HG03460 (cell line): ENCODE measurements around the gene ADAM8.

Experiments used
- ATAC-seq: cut with Tn5 transposase; IDR thresholded peaks from one replicate; pipeline ENCODE4 v1.9.1; 2021; ENCODE audit not compliant: unreplicated experiment

Gene ADAM8

GRCh38 chr10:133251388-133252222 lies 25.1 kb downstream of the ADAM8 start:
- no peak for ATAC-seq

DNA sequence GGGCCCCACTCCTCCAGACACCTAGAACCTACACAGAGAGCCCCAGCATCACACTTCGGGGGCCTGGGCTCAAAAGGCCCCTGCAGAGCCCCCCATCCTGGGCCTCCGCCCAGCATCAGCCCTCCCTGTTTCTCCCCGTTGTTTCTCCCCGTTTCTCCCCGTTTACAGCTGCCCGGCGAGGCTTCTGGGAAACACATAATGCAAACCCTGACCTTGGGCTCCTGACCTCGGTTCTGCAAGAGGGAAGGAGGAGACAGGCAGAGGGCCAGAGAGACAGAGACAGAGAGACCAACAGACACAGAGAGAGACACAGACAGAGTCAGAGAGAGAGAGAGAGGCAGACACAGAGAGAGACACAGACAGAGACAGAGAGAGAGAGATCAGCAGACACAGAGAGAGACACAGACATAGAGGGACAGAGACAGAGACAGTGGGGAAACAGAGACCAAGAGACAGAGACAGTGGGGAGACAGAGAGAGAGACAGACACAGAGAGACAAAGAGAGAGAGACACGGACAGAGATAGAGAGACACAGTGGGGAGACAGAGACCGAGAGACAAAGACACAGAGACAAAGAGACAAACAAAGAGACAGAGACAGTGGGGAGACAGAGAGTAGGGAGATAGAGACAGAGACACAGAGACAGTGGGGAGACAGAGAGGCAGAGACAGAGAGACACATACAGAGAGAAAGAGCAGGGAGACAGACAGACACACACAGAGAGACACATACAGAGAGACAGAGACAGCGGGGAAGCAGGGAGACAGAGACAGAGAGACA lies 26.5 kb downstream of the ADAM8 start:
- no peak for ATAC-seq

DNA sequence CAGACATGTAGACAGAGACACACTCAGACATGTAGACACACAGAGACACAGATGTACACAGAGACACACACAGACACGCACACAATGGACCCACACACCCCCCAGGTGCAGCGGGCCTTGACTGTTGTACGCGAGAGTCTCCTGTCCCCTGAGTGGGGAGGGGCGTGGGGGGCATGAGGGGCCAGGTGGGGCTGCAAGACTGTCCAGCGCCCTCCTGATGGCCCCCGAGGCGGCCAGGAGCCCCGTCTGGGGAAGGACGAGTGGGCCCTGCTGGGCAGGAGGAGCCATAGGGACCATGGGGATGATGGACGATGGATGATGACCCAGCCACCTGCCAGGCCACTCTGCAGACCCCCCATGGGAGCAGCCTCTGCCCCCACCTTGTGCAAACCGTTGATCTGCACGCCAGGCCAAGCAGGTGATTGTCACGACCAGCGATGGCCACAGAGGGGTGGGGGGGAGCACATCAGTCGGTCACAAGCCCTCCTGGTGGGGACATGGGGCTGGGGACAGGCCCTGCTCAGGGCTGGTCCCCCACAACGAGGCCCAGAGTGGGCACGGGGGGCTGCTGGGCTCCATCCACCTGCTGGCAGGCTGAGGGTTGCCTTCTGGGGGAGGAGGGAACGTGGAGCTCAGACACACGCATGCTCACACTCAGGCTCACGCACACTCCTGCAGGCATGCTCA lies 27.4 kb downstream of the ADAM8 start:
- ATAC-seq, result no peak

- ATAC-seq, result no peak
These were observed 28.3 kb downstream of the ADAM8 start for GRCh38 chr10:133248334-133248715.

DNA sequence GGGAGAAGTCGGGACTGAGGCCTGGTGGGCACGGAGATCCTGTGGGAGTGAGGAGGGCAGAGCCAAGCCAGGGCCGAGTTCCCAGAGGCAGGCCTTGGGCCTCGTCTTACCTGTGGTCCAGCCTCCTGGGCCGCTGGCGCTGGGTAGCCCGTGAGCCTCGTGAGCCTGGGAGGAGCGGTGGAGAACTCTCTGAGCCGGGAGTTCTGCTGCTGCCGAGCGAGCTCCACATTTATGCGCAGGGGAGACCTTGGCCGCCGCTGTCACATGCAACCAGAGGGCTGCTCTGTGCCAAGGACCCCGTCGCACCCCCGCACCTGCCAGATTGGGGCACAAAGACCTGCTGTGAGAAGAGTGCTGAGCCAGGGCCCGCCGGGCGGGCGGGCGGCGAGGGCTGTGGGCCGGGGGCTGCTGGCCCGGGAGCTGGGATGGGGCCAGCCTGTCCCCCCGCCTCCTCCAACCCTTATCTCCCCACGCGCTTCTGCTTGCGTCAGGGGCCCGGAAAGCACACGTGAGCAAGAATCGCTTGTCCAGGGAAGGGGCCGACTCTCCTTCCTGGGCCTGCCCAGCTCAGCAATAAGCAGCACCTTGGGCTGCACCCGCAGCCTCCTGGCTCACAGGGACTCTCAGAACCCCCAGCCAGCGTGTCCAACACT lies 28.9 kb downstream of the ADAM8 start:
- no peak for ATAC-seq

- no peak for ATAC-seq
These were observed 30.4 kb downstream of the ADAM8 start for GRCh38 chr10:133246236-133246626.

- ATAC-seq, result no peak
These were observed 31.0 kb downstream of the ADAM8 start for GRCh38 chr10:133245439-133246235.

DNA sequence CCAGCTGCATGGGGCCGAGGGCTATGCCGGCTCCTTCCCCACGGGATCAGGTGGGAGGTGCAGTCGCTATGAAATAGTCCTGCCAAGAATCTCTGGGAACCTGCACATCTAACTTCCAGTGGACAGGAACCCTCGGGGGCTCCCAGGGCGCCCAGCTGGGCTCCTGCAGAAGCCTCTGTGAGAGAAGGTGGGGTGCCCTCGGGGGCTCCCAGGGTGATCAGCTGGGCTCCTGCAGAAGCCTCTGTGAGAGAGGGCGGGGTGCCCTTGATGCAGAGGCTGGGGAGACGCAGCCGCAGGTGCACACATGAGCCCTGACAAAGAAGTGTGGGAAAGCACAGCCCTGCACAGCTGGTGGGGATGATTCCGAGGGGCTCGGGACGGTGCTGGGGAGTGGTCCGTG lies 33.1 kb downstream of the ADAM8 start:
- ATAC-seq, result no peak

DNA sequence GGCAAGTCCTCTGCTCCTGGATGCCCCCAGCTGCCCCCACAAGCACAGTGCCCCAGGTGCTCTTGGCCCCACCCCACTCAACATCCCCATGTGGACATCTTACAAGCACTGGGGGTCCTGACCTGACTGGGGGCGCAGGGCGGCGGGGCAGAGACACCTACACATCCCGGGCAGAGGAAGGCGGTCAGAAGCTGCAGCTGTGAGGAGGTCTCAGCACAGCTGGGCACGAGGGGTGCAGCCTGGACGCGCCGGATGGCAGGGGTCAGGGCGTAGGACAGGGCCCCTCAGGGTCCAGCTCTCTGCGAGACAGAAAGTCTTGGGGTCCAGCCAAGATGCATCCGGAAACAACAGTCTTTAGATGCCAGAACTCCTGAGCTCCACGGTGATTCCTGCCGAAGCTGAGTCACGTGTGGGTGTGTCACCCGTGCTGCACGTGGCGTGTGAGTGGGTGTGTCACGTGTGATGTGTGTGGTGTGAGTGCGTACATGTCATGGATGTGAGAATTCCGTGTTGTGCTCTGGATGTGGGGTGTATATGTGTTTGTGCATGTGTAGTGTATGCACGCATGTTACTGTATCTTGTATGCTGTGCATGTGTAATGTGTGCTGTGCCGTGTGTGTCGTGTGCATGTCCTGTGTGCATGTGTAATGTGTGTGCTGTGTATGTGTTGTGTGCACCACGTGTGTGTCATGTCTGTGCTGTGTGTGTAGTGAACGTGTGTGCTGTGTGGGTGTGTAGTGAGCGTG lies 33.9 kb downstream of the ADAM8 start:
- no peak for ATAC-seq

DNA sequence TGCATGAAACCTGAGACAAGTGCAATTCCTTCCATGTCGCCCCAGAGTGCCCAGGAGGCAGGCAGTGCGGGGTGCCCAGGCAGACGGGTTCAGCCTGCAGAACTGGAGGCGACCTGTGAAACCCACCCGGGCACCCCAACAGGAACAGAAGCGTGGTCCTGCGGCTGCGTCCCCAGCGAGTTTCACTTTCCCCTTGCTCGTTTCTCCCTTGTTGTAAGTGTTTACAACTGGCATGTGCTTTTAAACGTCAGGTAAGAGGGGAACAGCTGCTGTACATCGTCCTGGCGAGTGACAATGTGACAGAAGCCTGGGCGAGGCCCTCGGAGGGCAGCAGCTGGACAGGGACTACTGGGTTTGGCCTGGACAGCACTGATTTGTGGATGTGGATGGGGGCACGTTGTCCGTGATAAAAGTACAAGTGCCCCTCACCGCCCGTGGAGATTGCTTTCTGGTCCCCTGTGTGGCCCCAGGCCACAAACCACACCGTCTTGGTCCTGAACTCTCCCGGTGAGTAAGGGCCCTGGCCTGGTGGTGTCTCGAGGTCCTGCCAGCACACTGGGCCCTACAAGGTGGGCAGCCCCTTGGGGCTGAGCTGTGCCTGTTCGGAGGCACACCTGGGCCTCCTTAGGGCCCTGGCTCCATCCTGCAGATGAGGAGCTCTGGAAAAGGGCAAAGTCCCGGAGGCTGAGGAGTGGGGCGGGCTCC lies 35.0 kb downstream of the ADAM8 start:
- ATAC-seq, result peak; percentile 44

DNA sequence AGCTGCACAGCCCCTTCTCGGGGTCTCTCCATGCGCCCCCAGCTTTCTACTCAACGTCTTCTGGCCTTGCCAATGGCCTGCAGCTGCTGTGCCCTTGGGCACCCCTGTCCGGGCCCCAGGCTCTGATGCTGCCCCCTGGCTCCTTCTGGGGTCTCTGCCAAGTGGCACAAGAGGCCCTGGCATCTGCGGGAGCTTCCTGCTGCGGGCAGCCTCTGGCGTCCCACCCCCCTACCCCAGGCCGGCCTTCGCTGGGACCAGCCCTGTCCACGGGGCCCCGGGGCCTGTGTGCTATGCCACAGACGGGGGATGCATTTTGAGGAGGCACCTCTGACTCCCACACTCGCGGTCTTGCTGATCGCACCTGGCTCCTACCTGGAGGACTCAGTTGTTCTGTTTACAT lies 36.7 kb downstream of the ADAM8 start:
- no peak for ATAC-seq

DNA sequence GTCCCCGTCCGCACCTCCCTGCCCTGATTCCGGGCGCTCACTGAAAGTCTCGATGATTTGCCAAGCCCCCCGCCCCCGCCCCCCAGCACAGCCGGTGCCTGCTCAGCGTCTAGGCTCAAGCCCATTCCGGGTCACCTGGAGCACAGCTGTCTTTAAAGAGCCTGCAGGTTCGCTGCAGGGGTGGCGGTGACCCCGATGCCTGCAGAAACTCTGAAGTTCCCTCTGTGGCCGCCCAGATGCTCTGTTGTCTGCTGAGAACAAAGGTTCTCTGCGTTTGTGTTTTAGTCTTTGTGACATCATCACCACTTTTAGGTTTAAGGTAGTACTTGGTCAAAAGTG lies 38.2 kb downstream of the ADAM8 start:
- no peak for ATAC-seq

DNA sequence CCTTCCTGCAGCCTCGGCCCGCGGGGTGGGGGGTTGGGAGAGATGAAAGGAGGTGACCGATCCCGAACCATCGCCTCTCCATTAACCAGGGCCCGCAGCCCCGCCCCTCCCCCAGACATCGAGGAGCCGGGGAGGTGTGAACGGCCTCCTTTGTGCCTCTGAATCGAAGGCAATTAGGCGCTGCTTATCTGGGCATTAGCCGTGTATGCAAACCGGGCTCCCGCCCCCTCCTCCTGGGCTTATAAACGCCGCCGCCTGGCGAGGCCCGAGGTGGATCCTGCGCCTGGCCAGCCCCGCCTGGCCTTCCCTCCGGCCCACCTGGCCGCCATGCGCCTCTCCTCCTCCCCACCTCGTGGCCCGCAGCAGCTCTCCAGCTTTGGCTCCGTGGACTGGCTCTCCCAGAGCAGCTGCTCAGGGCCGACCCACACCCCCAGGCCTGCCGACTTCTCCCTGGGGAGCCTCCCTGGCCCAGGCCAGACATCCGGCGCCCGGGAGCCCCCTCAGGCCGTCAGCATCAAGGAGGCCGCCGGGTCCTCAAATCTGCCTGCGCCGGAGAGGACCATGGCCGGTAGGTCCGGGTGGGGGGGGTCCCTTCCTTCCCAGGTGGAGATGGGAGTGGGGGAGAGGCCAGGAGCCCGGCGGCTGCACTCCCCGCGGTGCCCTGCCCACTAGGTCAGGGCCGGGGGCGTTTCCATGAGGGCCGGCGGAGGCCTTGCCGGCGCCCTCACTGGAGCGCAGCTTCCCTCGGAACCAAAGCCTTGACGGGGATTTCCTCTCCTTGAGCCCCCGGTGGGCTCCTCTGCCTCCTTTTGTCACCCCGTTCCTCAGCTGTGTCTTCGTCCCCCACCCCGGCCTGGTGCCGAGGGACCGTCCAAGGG lies 38.8 kb downstream of the ADAM8 start, which contains the start of gene VENTX:
Gene VENTX (plus strand): TSS at position 268 of the 878 bp plus-strand sequence. CDS start 60 bp downstream, at position 328.
- ATAC-seq, result no peak

DNA sequence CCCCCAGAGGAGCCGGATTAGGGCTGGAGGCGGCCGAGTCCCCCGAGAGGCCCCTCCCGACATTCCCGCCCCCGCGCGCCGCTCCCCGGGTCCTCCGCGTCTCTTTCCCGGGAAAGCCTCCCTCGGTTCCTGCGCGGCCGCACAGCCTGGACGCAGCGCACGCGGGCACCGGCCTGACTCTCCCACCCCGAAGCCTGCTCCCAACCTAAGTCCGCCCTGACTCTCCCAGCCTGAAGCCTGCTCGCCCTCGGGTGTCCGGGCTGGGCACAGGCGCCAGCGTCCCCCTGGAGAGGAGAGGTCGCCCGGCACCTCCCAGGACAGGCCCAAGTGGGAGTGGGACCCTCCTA lies 39.5 kb downstream of the ADAM8 start:
- no peak for ATAC-seq

DNA sequence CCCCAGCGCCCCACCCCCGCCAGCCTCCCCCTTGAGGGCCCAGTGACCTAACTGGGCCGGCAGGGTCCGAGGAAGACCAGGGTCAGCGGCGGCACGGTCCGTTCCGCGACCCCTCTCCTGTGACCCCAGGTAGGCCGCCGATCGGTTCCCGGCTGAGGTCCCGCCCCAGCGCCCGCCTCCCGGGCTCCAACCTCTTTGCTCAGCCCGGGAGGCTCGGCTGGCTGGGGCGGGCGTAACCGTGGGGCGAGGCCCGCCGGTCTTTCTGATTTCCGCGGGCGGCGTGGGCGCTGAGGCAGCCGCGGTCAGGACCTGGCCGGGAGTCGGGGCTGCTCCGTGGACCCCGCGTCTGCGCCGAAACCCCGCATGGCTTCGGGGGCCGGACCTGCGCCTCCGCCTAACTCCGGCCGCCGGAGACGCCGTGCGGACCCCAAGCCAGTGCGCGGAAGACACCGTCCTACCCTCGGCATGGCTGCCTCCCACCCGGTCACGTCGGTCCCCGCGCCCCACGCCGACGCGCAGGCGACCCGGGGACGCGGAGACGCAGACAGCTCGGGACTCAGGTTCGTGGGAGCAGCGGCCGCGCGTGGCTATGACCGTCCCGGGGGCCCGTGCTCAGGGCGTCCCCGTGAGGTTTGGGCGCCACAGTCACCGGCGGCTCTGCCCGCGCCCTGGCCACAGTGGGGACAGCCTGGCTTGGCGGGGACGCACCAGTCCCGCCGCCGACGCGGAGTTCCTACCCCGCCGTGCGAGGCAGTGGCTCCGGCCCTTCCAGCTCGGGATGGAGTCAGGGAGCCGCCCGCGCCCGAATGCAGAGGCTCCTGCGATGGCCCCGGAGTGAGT lies 40.0 kb downstream of the ADAM8 start:
- ATAC-seq, result no peak

DNA sequence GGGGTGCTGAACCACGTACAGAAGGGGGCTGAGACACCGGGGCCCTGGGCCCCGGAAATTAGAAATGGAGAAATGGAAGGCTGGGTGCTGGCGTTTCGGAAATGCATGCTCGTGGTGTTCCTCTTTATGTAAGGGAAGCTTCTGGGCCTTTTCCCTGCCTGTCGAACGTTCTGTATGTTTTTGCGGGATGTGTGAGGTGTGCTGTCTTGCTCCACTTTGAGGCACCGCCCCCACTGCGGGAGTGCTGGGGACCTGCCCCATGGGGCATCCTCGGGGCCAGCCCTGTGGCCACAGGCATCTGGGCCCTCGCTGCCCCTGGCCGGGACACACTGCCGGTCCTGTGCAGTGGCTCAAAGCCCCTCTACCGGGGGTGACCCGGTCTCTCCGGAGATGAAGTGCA lies 40.7 kb downstream of the ADAM8 start:
- ATAC-seq, result no peak

DNA sequence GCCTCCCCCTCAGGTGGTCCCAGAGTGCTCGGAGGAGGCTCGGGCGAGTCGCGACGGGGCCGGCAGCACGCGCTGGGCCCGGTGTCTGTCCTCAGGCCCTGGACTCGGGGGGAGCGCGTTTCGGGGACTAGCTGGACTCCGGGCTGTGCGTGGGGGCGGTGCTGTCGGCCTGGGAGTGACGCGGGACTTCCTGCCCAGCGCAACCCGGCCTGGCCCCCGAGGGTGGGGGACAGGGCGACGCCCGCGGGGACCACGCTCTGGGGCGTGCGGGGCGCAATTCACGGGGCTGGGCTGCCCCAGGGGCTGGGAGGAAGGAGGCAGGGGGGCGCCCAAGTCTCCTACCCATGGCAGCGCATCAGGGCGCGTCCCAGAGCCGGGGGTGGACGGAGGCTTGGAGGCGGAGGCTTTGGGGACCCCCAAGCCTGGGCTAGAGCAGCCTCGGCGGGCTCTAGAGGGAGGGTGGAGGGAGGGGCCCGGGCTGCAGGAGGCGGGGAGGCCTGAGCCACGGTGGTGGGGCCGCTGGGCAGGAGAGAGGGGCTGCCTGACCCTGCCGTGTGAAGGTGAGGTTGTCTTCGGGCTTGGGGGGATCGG lies 41.3 kb downstream of the ADAM8 start:
- no peak for ATAC-seq
